Neural crest cell (in vitro differentiated cells): ENCODE results near the gene RAB6B. TPM values are rescaled to one million over a fixed set of nuclear protein-coding genes. Genes with fewer than 3 reads are reported as not detected.

ENCODE experiments used
- DNase-seq: peaks from one replicate; pipeline ENCODE4 v3.0.0; 2021; ENCODE audit warnings: low read depth, mixed read lengths, low spot score
- H3K27ac Mint-ChIP-seq: one replicate; pipeline ENCODE4 v1.8.0; 2021; ENCODE audit warnings: mild to moderate bottlenecking, mixed read lengths; ENCODE audit not compliant: unreplicated experiment
- H3K27me3 Mint-ChIP-seq: 2 replicates; pipeline ENCODE4 v1.8.0; 2021; ENCODE audit warnings: low read depth, mild to moderate bottlenecking, mixed read lengths
- H3K36me3 Mint-ChIP-seq: 2 replicates; pipeline ENCODE4 v1.8.0; 2021; ENCODE audit warnings: low read depth, mild to moderate bottlenecking, mixed read lengths
- H3K4me1 Mint-ChIP-seq: 2 replicates; pipeline ENCODE4 v1.8.0; 2021; ENCODE audit warnings: mixed read lengths
- H3K4me3 Mint-ChIP-seq: one replicate; pipeline ENCODE4 v1.8.0; 2021; ENCODE audit warnings: mild to moderate bottlenecking, mixed read lengths
- H3K9me3 Mint-ChIP-seq: 2 replicates; pipeline ENCODE4 v1.8.0; 2021; ENCODE audit warnings: mixed read lengths
- total RNA-seq: library from RNA; stranded (reverse); gene quantifications from 2 replicates; pipeline ENCODE4 v1.2.1, GENCODE V29; 2021
- TF ChIP-seq, protein P1 (sequence below): fragments of 200-600 bp; sonication (generic); conservative IDR thresholded peaks from 2 replicates; pipeline ENCODE4 v1.5.0; 2021; ENCODE audit warnings: antibody characterized with exemption, mild to moderate bottlenecking

Gene RAB6B
- total RNA-seq, 1 donor from 2014 or later = 15.5 TPM

DNA sequence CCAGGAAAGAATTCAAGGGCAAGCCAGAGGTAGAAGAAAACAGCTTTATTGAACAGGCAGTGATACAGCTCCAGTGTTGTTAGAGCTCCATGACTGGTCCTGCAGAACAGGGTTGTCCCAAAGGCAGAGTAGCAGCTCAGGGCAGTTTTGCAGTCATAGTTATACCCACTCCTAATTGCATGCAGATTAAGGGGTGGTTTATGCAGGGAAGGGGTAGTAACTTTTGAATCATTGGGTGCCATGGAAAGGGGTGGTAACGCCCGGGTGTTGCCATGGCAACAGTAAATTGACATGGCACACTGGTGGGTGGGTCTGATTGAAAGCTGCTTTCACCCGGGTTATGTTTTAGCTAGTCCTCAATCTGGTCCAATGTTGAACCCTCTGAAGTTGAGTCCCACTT lies 9.7 kb upstream of the RAB6B start:
- Mint-ChIP-seq H3K9me3 (peaks cover 6% of the 10 kb centered on the region), H3K4me1 (no peaks in the 10 kb centered on the region), H3K4me3 (no peak overlapping the region), H3K36me3 (no peaks in the 10 kb centered on the region), H3K27ac (no peak overlapping the region), H3K27me3 (peaks cover 23% of the 10 kb centered on the region)
- no peak for DNase-seq
- TF ChIP-seq, protein P1, sequence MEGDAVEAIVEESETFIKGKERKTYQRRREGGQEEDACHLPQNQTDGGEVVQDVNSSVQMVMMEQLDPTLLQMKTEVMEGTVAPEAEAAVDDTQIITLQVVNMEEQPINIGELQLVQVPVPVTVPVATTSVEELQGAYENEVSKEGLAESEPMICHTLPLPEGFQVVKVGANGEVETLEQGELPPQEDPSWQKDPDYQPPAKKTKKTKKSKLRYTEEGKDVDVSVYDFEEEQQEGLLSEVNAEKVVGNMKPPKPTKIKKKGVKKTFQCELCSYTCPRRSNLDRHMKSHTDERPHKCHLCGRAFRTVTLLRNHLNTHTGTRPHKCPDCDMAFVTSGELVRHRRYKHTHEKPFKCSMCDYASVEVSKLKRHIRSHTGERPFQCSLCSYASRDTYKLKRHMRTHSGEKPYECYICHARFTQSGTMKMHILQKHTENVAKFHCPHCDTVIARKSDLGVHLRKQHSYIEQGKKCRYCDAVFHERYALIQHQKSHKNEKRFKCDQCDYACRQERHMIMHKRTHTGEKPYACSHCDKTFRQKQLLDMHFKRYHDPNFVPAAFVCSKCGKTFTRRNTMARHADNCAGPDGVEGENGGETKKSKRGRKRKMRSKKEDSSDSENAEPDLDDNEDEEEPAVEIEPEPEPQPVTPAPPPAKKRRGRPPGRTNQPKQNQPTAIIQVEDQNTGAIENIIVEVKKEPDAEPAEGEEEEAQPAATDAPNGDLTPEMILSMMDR = no peak

DNA sequence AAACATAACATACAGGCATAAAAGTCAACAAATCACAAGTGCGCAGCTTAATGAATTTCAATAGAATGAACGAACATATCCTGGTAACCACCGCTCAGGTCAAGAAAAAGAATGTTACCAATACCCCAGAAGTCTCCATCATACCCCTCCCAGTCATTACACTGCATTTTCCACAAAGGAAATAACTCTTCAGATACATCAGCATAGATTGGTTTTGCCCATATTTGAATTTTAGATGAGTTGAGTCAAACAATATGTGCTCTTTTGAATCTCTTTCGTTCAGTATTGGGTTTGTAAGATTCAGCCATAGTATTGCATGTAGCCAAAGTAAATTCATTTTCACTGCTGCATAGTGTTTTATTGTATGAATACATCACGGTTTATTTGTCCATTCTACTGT lies 6.2 kb upstream of the RAB6B start:
- Mint-ChIP-seq H3K27me3 (peaks cover 55% of the 10 kb centered on the region), H3K9me3 (peaks cover 6% of the 10 kb centered on the region), H3K27ac (no peak overlapping the region), H3K4me3 (no peak overlapping the region), H3K4me1 (no peaks in the 10 kb centered on the region), H3K36me3 (no peaks in the 10 kb centered on the region)
- DNase-seq = no peak
- TF ChIP-seq, protein P1 = no peak

DNA sequence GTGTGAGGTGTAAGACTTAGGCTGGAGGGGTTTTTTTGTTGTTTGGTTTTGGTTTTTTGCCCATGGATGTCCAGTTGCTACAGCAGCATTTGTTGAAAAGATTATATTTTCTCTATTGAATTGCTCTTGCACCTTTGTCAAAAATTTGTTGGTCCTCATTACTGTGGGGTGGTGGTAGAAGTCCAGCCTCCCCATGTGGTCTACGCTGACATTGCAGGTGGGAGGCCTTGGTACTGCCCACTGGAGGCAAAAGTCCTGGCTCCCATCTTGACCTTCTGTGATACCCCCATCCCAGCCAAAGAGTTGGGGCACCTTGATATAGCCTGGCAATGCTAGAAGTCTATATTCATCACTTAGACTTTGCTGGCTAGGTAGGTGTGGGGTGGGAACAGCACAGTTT lies 5.4 kb upstream of the RAB6B start:
- H3K27ac Mint-ChIP-seq = no peak overlapping the region

GRCh38 chr3:133899311-133899710 lies 3.6 kb upstream of the RAB6B start:
- H3K9me3 Mint-ChIP-seq = peaks cover 6% of the 10 kb centered on the region

More for the DNA sequence above, 5.4 kb upstream of the RAB6B start:
- DNase-seq = no peak
- TF ChIP-seq, protein P1 = no peak
- H3K27me3 Mint-ChIP-seq = peaks cover 63% of the 10 kb centered on the region
- no peaks in the 10 kb centered on the region for H3K36me3 Mint-ChIP-seq
- H3K9me3 Mint-ChIP-seq = peaks cover 6% of the 10 kb centered on the region
- H3K4me1 Mint-ChIP-seq = no peaks in the 10 kb centered on the region
- H3K4me3 Mint-ChIP-seq = no peak overlapping the region

GRCh38 chr3:133897547-133897946 lies 1.9 kb upstream of the RAB6B start:
- no peak for DNase-seq
- Mint-ChIP-seq H3K4me3 (peak overlapping the region; percentile 89), H3K27me3 (peaks cover 82% of the 10 kb centered on the region), H3K9me3 (peaks cover under 1% of the 10 kb centered on the region), H3K4me1 (peaks cover 4% of the 10 kb centered on the region), H3K27ac (no peak overlapping the region), H3K36me3 (no peaks in the 10 kb centered on the region)
- TF ChIP-seq, protein P1 = no peak

More at GRCh38 chr3:133899311-133899710, 3.6 kb upstream of the RAB6B start:
- Mint-ChIP-seq H3K36me3 (no peaks in the 10 kb centered on the region), H3K27ac (no peak overlapping the region), H3K4me3 (no peak overlapping the region), H3K4me1 (no peaks in the 10 kb centered on the region), H3K27me3 (peaks cover 74% of the 10 kb centered on the region)
- TF ChIP-seq, protein P1 = no peak
- DNase-seq = no peak
